Adipose tissue (tissue), 3 donors: ENCODE results near the gene DHH. TPM values are rescaled to one million over a fixed set of nuclear protein-coding genes. Genes with fewer than 3 reads are reported as not detected.
A peak's percentile ranks its signal among the peaks of the same experiment; 100 is the strongest.
"Not testable (repeated sequence)": the region's sequence is repeated elsewhere in the genome, so short reads cannot be mapped to it uniquely, and the experiment has no call there.

Experiments
- H3K27ac ChIP-seq: one replicate; pipeline ENCODE4 v1.5.1; 2013; ENCODE audit warnings: low read depth, low read length
- WGBS, 3 donors: extraction: QIAGEN DNeasy Blood & Tissue Kit; methylation state at CpG; one replicate each; pipeline ENCODE4 v1.1.7; 2013; 5-methylcytosine and 5-hydroxymethylcytosine counted together
- polyA plus RNA-seq, 3 donors: library from polyadenylated mRNA; stranded (reverse); fragments of 200-250 nt; gene quantifications; one replicate each; pipeline ENCODE4 v1.2.3, GENCODE V29; 2013
- donor health status: healthy with polysubstance abuse.
- donor health status: Bipolar disorder and iron deficiency.
- donor health status: healthy.

Gene DHH
- polyA plus RNA-seq, 3 donors: 0.22 to 1.8 (median 1.5) TPM

DNA sequence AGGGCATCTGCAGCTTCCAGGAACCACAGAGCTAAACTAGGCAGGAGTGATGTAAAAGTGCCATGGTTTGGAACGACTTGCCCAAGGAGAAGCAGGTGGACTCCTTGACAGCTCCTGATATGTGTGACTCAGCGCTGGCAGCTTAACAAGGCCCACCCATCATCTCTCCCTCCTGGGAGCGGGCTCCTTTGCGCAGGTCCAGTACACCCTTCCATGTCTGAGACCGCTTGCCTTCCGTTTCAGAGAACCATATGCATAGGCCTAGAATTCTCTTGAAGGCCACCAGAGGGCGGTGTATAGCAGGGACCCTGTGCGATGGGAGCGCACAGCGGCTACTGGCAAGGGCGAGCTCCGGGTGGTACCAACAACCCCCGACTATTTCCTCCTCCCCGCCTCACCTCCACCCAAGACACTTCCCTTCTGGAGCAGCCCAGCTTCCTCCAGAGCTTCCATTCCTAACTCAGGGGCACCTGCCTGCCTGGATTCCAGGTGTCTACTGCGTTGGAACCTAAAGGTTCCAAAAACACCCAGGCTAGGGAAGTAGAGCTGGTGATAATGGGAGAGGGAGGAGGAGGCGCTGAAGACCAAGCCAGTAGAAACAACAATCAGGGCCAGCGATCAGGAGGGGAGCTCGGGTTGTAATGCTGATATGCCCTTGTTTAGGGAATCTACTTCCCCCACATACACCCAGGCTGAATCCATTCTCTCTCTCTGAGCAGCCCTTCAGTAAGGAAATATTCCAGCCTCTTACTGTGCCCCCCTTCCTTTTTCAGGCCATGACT is 6.3 kb downstream of the DHH start:
- 1 to 3% (median 2%) methylated on average over 18 of the region's 18 CpGs for WGBS, 3 donors
- H3K27ac ChIP-seq: no peak overlapping the region

GRCh38 chr12:49086116-49086515 is 8.5 kb downstream of the DHH start:
- WGBS, 3 donors: 71 to 79% (median 77%) methylated on average over 3 of the region's 3 CpGs
- no peak overlapping the region for H3K27ac ChIP-seq

GRCh38 chr12:49084438-49084837 is 10.2 kb downstream of the DHH start:
- WGBS, 3 donors: 96 to 100% (median 98%) methylated on average over 3 of the region's 3 CpGs
- H3K27ac ChIP-seq: no peak overlapping the region

DNA sequence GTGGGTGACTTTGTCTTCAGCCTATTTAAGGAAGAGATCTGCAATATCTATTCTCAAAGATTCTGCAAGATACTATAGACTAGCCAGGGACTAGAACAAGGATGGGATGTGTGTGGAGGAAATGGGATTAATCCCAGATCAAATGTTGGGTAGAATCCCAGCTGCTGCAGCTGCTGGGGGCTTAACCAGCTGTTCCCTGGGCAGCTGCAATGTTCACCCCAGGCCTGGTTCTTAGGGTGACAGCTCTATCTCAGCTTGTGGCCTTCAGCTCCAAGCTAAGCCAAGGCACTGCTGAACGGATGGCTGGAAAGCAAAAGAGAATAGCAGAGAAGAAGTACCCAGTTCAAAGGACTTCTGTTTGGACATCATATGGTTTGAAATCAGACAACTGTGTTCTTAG is 14.8 kb downstream of the DHH start:
- WGBS, 3 donors: 23 to 85% (median 65%) methylated on average over 1 of the region's 1 CpG
- no peak overlapping the region for H3K27ac ChIP-seq

DNA sequence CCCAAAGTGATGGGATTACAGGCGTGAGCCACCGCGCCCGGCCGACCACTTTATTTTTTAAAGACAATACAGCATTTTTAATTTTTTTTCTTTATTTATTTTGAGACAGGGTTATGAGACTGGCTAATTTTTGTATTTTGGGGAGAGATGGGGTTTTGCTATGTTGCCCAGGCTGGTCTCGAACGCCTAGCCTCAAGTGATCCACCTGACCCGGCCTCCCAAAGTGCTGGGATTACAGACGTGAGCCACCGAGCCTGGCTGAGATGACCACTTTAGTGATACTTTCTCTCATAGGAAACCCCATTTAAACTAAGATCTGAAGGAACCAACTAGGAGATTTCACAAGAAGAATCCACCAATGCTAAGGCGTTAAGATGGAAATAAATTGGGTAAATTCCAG is 23.6 kb downstream of the DHH start:
- WGBS, 3 donors: 90 to 94% (median 92%) methylated on average over 11 of the region's 11 CpGs
- H3K27ac ChIP-seq: no peak overlapping the region

GRCh38 chr12:49069507-49070346 is 24.9 kb downstream of the DHH start, which contains the start of gene RHEBL1:
TSS of gene RHEBL1 (minus strand) at chr12:49069979. CDS start at chr12:49069785, 194 bp downstream.
- 0 to 1% (median 0%) methylated on average over 60 of the region's 60 CpGs for WGBS, 3 donors
- H3K27ac ChIP-seq: no peak within 1 kb of the TSS

- WGBS, 3 donors: 16 to 24% (median 21%) methylated on average over 21 of the region's 21 CpGs
- H3K27ac ChIP-seq: no peak overlapping the region
Measured at GRCh38 chr12:49068879-49069506, 25.6 kb downstream of the DHH start.

- WGBS, 3 donors: 52 to 85% (median 71%) methylated on average over 4 of the region's 4 CpGs
- H3K27ac ChIP-seq: no peak overlapping the region
Measured at GRCh38 chr12:49066120-49066519, 28.5 kb downstream of the DHH start.

GRCh38 chr12:49064767-49065152 is 29.8 kb downstream of the DHH start:
- no peak overlapping the region for H3K27ac ChIP-seq
- WGBS, 3 donors: 91 to 93% (median 91%) methylated on average over 5 of the region's 5 CpGs

- 91 to 93% (median 93%) methylated on average over 17 of the region's 17 CpGs for WGBS, 3 donors
- H3K27ac ChIP-seq: not testable (repeated sequence)
Measured at GRCh38 chr12:49061916-49062315, 32.7 kb downstream of the DHH start.

- H3K27ac ChIP-seq: no peak overlapping the region
- WGBS, 3 donors: 5 to 9% (median 6%) methylated on average over 15 to 16 of the region's 16 CpGs
Measured at GRCh38 chr12:49061157-49061650, 33.4 kb downstream of the DHH start.

DNA sequence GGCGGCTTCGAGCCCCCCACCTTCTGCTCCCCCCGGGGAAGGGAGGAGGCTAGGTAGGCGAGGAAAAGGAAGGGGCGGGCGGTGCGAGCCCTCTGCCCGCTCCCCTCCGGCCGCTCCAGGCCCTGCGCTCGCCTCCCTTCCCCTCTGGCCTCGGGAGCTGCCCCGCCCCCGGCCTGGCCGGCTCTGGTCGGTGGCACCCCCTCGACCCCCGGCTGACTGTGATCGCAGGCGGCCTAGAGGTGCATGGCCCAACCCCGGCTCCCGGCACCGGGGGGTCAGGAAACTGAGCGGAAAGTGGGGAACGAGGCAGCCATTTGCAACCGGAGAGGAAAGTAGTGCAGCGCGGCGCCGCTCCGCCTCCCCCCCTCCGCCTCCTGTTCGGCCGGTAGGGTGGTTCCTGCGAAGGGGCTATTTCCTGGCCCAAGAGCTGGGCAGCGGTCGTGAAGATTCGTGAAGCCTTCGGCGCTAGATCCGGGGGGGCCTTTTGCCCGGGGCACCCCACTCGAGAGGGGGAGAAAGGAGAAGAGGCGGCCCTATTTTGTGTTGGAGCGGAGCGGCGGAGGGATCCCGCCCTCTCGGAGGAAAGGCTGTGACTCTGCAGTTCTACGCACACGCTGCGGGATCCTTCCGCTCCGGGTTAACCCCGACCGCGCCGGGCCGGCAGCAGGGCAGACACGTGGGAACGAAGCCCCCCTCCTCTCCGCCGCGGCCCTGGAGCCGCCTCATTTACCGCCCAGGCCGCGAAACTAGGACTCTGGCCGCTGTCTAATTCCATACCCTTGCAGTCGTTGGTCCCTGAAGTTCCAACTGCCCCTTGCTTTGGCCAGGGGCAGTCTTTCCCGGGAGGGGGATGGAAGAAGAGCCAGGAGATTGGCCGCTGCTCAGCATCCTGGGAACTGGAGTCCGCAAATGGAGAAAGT is 34.1 kb downstream of the DHH start, which contains the start of gene KMT2D:
TSS of gene KMT2D (minus strand) at position 558 of the 920 bp plus-strand sequence. CDS start 5,470 bp downstream, outside the sequence.
- WGBS, 3 donors: 1% methylated on average over 57 to 74 of the region's 74 CpGs
- peak within 1 kb of the TSS; percentile 96 for H3K27ac ChIP-seq

GRCh38 chr12:49059299-49060171 is 35.1 kb downstream of the DHH start:
- 0 to 1% (median 1%) methylated on average over 56 to 70 of the region's 70 CpGs for WGBS, 3 donors
- H3K27ac ChIP-seq: no peak overlapping the region

DNA sequence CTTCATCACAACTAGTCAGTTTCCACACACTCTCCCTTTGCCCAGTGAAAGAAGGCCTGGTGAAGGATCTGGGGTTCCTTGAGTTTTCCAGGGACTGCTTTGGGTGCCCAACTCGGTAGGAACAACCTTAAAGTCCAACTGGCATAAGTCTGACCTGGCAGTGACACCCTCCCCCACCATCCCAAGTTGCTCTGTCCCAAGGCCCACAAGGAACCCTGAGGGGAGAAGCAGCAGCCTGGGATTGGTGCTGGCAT is 35.6 kb downstream of the DHH start:
- WGBS, 3 donors: 0% methylated on average over 1 of the region's 1 CpG
- no peak overlapping the region for H3K27ac ChIP-seq

DNA sequence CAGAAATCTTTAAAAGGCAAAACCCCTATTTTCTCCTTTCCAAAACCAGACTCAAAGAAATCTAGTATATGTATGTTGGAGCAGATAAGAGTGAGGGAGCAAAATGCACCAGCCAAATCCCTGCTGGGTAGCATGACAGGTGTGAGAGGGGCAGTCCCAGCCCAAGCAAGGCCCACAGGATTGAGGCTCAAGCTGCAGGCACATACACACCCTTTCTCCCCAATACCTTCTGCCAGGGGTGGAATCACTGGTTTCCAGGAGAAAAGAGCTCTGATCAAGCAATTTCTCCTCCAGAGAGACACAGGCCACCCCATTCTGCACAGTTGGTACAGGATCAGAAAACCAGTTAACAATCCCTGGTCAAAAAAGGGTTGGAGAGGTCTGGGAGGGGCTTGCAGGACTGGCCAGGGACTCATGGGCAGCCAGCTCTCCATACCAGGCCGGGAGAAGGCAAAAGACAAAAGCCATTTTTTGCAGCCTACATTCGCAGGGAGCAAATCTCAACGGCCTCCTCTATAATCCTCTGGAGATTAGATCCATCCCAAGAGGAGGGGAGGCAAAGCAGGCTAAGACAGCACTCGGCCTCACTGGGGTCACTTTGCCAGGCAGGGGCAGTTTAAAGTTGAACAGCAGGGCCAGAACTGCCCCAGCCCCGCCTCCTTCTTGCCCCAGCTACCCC is 36.1 kb downstream of the DHH start:
- 3 to 6% (median 6%) methylated on average over 5 of the region's 5 CpGs for WGBS, 3 donors
- H3K27ac ChIP-seq: no peak overlapping the region

GRCh38 chr12:49057888-49058287 is 36.7 kb downstream of the DHH start:
- no peak overlapping the region for H3K27ac ChIP-seq
- 2 to 3% (median 2%) methylated on average over 4 of the region's 4 CpGs for WGBS, 3 donors
